GM12874 (cell line): ENCODE data around the gene PWWP2B.

Source experiments
- TF ChIP-seq, protein P1 (sequence below): IDR thresholded peaks from 2 replicates; pipeline ENCODE4 v1.5.1; 2011; ENCODE audit warnings: low read depth, mild to moderate bottlenecking, control low read depth, low read length, moderate library complexity; ENCODE audit not compliant: insufficient read depth

Gene PWWP2B

GRCh38 chr10:132421847-132422751, 25.1 kb downstream of the PWWP2B start:
- TF ChIP-seq, protein P1, sequence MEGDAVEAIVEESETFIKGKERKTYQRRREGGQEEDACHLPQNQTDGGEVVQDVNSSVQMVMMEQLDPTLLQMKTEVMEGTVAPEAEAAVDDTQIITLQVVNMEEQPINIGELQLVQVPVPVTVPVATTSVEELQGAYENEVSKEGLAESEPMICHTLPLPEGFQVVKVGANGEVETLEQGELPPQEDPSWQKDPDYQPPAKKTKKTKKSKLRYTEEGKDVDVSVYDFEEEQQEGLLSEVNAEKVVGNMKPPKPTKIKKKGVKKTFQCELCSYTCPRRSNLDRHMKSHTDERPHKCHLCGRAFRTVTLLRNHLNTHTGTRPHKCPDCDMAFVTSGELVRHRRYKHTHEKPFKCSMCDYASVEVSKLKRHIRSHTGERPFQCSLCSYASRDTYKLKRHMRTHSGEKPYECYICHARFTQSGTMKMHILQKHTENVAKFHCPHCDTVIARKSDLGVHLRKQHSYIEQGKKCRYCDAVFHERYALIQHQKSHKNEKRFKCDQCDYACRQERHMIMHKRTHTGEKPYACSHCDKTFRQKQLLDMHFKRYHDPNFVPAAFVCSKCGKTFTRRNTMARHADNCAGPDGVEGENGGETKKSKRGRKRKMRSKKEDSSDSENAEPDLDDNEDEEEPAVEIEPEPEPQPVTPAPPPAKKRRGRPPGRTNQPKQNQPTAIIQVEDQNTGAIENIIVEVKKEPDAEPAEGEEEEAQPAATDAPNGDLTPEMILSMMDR, result no peak

GRCh38 chr10:132422903-132423825, 26.2 kb downstream of the PWWP2B start:
- TF ChIP-seq, protein P1, result no peak

GRCh38 chr10:132423966-132424861, 27.2 kb downstream of the PWWP2B start:
- TF ChIP-seq, protein P1, result no peak

DNA sequence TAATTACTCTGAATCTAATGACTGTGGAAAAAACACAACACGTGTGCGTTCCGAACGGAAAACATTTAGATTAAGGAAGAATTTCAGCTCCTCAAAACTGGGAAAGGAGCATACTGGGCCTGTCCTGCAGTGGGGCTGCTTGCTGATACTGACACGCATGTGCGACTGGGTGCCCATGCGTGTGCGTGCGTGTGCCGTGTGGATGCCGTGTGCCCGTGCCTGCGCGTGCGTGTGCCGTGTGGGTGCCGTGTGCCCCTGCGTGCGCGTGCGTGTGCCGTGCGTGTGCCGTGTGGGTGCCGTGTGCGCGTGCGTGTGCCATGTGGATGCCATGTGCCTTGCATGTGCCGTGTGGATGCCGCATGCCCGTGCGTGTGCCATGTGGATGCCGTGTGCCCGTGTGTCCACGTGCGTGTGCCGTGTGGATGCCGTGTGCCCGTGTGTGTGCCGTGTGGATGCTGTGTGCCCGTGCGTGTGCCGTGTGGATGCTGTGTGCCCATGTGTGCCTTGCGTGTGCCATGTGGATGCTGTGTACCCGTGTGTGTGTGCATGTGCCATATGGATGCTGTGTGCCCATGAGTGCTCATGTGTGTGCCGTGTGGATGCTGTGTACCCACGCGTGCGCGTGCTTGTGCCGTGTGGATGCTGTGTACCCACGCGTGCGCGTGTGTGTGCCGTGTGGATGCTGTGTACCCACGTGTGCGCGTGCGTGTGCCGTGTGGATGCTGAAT, 28.2 kb downstream of the PWWP2B start:
- TF ChIP-seq, protein P1, result no peak

DNA sequence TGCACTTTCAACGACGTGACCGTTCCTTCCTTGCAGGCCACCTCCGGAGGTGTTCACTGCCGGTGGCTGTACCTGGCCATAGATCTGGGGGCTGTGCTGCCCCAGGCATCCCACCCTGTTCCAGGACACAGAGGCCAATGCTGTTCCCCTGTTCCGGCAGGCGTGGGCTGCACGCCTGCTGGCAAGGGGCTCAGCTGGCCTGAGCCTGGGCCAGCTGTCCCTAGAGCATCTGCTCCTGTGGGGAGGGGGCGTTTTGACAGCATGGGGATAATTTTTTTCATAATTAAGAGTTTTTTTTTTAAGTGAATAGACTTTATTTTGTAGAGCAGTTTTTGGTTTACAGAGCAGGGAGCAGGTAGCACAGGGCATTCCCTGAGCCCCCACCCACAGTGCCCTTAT, 28.8 kb downstream of the PWWP2B start:
- TF ChIP-seq, protein P1, result no peak

GRCh38 chr10:132427006-132427771, 30.2 kb downstream of the PWWP2B start:
- TF ChIP-seq, protein P1, result no peak
